Calu3 (cell line): ENCODE data around the gene ADAMTSL4. TPM values are rescaled to one million over a fixed set of nuclear protein-coding genes. Genes with fewer than 3 reads are reported as not detected.
A peak's percentile ranks its signal among the peaks of the same experiment; 100 is the strongest.

Experiments used
- BruUV-seq: library from RNA; stranded (reverse); fragments of 400-500 nt; replicated peaks from 2 replicates; lab custom pipeline; 2021; lab: Mats Ljungman, UMichigan
- CTCF ChIA-PET: fragments of 300-600 bp; sonication (Branson Sonifier 250); formaldehyde crosslinking; loops from one replicate; lab custom pipeline; 2022; ENCODE audit warnings: antibody characterized with exemption; lab: Charles Lee
- DNase-seq: peaks from one replicate; pipeline ENCODE4 v3.0.0; 2022
- H3K27ac Mint-ChIP-seq: one replicate; pipeline ENCODE4 v1.8.0; 2022; ENCODE audit warnings: mixed read lengths; ENCODE audit not compliant: unreplicated experiment
- H3K27me3 Mint-ChIP-seq: one replicate; pipeline ENCODE4 v1.8.0; 2022; ENCODE audit warnings: mixed read lengths; ENCODE audit not compliant: unreplicated experiment
- H3K36me3 Mint-ChIP-seq: one replicate; pipeline ENCODE4 v1.8.0; 2022; ENCODE audit warnings: mild to moderate bottlenecking, moderate library complexity, mixed read lengths; ENCODE audit not compliant: insufficient read depth, unreplicated experiment
- H3K4me1 Mint-ChIP-seq: one replicate; pipeline ENCODE4 v1.8.0; 2022; ENCODE audit warnings: mild to moderate bottlenecking, low read depth, mixed read lengths; ENCODE audit not compliant: unreplicated experiment
- H3K4me3 Mint-ChIP-seq: one replicate; pipeline ENCODE4 v1.8.0; 2022; ENCODE audit warnings: mild to moderate bottlenecking, low read depth, moderate library complexity, mixed read lengths; ENCODE audit not compliant: unreplicated experiment
- H3K9me3 Mint-ChIP-seq: one replicate; pipeline ENCODE4 v1.8.0; 2022; ENCODE audit warnings: low read depth, mixed read lengths; ENCODE audit not compliant: unreplicated experiment
- CTCF ChIP-seq: fragments of 200-600 bp; IDR thresholded peaks from one replicate; pipeline ENCODE4 v1.8.0; 2022; ENCODE audit warnings: antibody characterized with exemption; ENCODE audit not compliant: unreplicated experiment
- intact Hi-C: fragments of 100-400 bp; cut with micrococcal nuclease; formaldehyde crosslinking; loops from one replicate; pipeline ENCODE4 v1.10.0; 2022; ENCODE audit not compliant: unreplicated experiment
- total RNA-seq: library from RNA; stranded (reverse); gene quantifications from 2 replicates; pipeline ENCODE4 v1.2.3, GENCODE V29; 2022

The ADAMTSL4 gene
- total RNA-seq, 1 experiment from 2014 or later: 1.9 TPM

GRCh38 chr1:150575518-150576366 lies 26.5 kb downstream of the ADAMTSL4 start:
- peak overlapping the region; percentile 99 for H3K27ac Mint-ChIP-seq
- peak overlapping the region; percentile 99 for H3K4me3 Mint-ChIP-seq
- H3K27me3 Mint-ChIP-seq: no peaks in the 10 kb centered on the region
- DNase-seq: no peak
- TF ChIP-seq CTCF: no peak
- intact Hi-C loops: loop anchor here (1.0 to 5.0 kb wide), 5 partner anchors 7 to 92 kb away; no protein-coding TSS in a partner anchor
- peaks cover 30% of the 10 kb centered on the region for H3K4me1 Mint-ChIP-seq
- BruUV-seq: no TSS peak
- CTCF ChIA-PET: interaction anchor here (0.7 to 1.3 kb wide), 2 partner anchors 15 to 237 kb away, joined by 3 to 4 read pairs; no protein-coding TSS in a partner anchor
- peaks cover 100% of the 10 kb centered on the region for H3K36me3 Mint-ChIP-seq
- H3K9me3 Mint-ChIP-seq: no peaks in the 10 kb centered on the region

- Mint-ChIP-seq H3K4me1 (peaks cover 30% of the 10 kb centered on the region), H3K36me3 (peaks cover 95% of the 10 kb centered on the region), H3K27ac (peak overlapping the region; percentile 99), H3K4me3 (peak overlapping the region; percentile 99), H3K27me3 (no peaks in the 10 kb centered on the region), H3K9me3 (no peaks in the 10 kb centered on the region)
- TF ChIP-seq CTCF: no peak
- no TSS peak for BruUV-seq
- DNase-seq: no peak
- CTCF ChIA-PET: interaction anchor here (0.9 to 1.2 kb wide), 2 partner anchors 13 to 16 kb away, joined by 3 to 5 read pairs; no protein-coding TSS in a partner anchor
- intact Hi-C loops: loop anchor here (1.0 to 5.0 kb wide), 4 partner anchors 8 to 91 kb away; no protein-coding TSS in a partner anchor
Observed at GRCh38 chr1:150576367-150576711, 27.1 kb downstream of the ADAMTSL4 start.

GRCh38 chr1:150576794-150577556 lies 27.8 kb downstream of the ADAMTSL4 start:
- CTCF ChIA-PET: interaction anchor here (0.9 to 1.2 kb wide), 3 partner anchors 9 to 16 kb away, joined by 3 to 6 read pairs (median 5); no protein-coding TSS in a partner anchor
- TF ChIP-seq CTCF: no peak
- peak; percentile 43 for DNase-seq
- BruUV-seq: no TSS peak
- no peaks in the 10 kb centered on the region for H3K27me3 Mint-ChIP-seq
- H3K36me3 Mint-ChIP-seq: peaks cover 88% of the 10 kb centered on the region
- H3K9me3 Mint-ChIP-seq: no peaks in the 10 kb centered on the region
- peak overlapping the region; percentile 99 for H3K4me3 Mint-ChIP-seq
- peaks cover 30% of the 10 kb centered on the region for H3K4me1 Mint-ChIP-seq
- H3K27ac Mint-ChIP-seq: peak overlapping the region; percentile 99
- intact Hi-C loops: loop anchor here (1.0 to 5.0 kb wide), 4 partner anchors 9 to 90 kb away; no protein-coding TSS in a partner anchor

- TF ChIP-seq CTCF: no peak
- Mint-ChIP-seq H3K36me3 (peaks cover 81% of the 10 kb centered on the region), H3K4me1 (peaks cover 30% of the 10 kb centered on the region), H3K27me3 (no peaks in the 10 kb centered on the region), H3K27ac (peak overlapping the region; percentile 99), H3K4me3 (peak overlapping the region; percentile 99), H3K9me3 (no peaks in the 10 kb centered on the region)
- DNase-seq: no peak
- intact Hi-C loops: loop anchor here (2.0 to 5.0 kb wide), 3 partner anchors 15 to 90 kb away; no protein-coding TSS in a partner anchor
- BruUV-seq: no TSS peak
- CTCF ChIA-PET: interaction anchor here (1.1 to 1.8 kb wide), 3 partner anchors 10 to 45 kb away, joined by 3 to 6 read pairs (median 6); no protein-coding TSS in a partner anchor
Observed at GRCh38 chr1:150577557-150578271, 28.5 kb downstream of the ADAMTSL4 start.
